Measurements from ENCODE around the gene KRTAP4-1.
"Not testable (repeated sequence)": the region's sequence is repeated elsewhere in the genome, so short reads cannot be mapped to it uniquely, and the experiment has no call there.

The KRTAP4-1 gene

GRCh38 chr17:41171886-41172285 is 12.8 kb downstream of the KRTAP4-1 start:
- DNase-seq (ENCODE audit: low read depth in 2 of 2), result no peak

GRCh38 chr17:41168121-41168520 is 16.6 kb downstream of the KRTAP4-1 start, which contains the start of gene KRTAP4-3:
Gene KRTAP4-3, minus strand, starts transcription at chr17:41168221. Its CDS starts 49 bp downstream, at chr17:41168172.
- DNase-seq (ENCODE audit: low read depth in 2 of 2), result no peak

GRCh38 chr17:41167561-41167960 is 17.1 kb downstream of the KRTAP4-1 start:
- no peak for DNase-seq (ENCODE audit: low read depth in 2 of 2)

GRCh38 chr17:41163828-41164227 is 20.9 kb downstream of the KRTAP4-1 start:
- no peak for DNase-seq (ENCODE audit: low read depth in 2 of 2)

GRCh38 chr17:41160648-41161047 is 24.1 kb downstream of the KRTAP4-1 start, which contains the start of gene KRTAP4-4:
Gene KRTAP4-4, minus strand, starts transcription at chr17:41160748. Its CDS starts 57 bp downstream, at chr17:41160691.
- no peak for DNase-seq (ENCODE audit: low read depth in 2 of 2)

GRCh38 chr17:41160190-41160589 is 24.5 kb downstream of the KRTAP4-1 start:
- not testable (repeated sequence) for DNase-seq (ENCODE audit: low read depth in 2 of 2)

GRCh38 chr17:41153856-41154255 is 30.9 kb downstream of the KRTAP4-1 start:
- no peak for DNase-seq (ENCODE audit: low read depth in 2 of 2)

- DNase-seq (ENCODE audit: low read depth in 2 of 2), result no peak
Observed at GRCh38 chr17:41151525-41151924, 33.2 kb downstream of the KRTAP4-1 start.

GRCh38 chr17:41150026-41150425 is 34.7 kb downstream of the KRTAP4-1 start:
- no peak for DNase-seq (ENCODE audit: low read depth in 2 of 2)

- no peak for DNase-seq (ENCODE audit: low read depth in 2 of 2)
Observed at GRCh38 chr17:41149652-41149985, 35.1 kb downstream of the KRTAP4-1 start, which contains the start of gene KRTAP4-5. Gene KRTAP4-5, minus strand, starts transcription at chr17:41149825. Its CDS starts 58 bp downstream, at chr17:41149767.

GRCh38 chr17:41148971-41149651 is 35.6 kb downstream of the KRTAP4-1 start:
- DNase-seq (ENCODE audit: low read depth in 2 of 2), result not testable (repeated sequence)

- no peak for DNase-seq (ENCODE audit: low read depth in 2 of 2)
Observed at GRCh38 chr17:41147531-41148204, 37.0 kb downstream of the KRTAP4-1 start.

- no peak for DNase-seq (ENCODE audit: low read depth in 2 of 2)
Observed at GRCh38 chr17:41145261-41145660, 39.5 kb downstream of the KRTAP4-1 start.

- DNase-seq (ENCODE audit: low read depth in 2 of 2), result no peak
Observed at GRCh38 chr17:41144846-41145245, 39.9 kb downstream of the KRTAP4-1 start.

GRCh38 chr17:41141361-41141760 is 43.4 kb downstream of the KRTAP4-1 start:
- DNase-seq (ENCODE audit: low read depth in 2 of 2), result no peak

- DNase-seq (ENCODE audit: low read depth in 2 of 2), result no peak
Observed at GRCh38 chr17:41140360-41141131, 44.2 kb downstream of the KRTAP4-1 start, which contains the start of gene KRTAP4-6. Gene KRTAP4-6, minus strand, starts transcription at chr17:41140544. Its CDS starts 57 bp downstream, at chr17:41140487.

GRCh38 chr17:41139865-41140264 is 44.8 kb downstream of the KRTAP4-1 start:
- not testable (repeated sequence) for DNase-seq (ENCODE audit: low read depth in 2 of 2)
